Parathyroid adenoma (tissue), 2 donors: ENCODE results near the gene SLC1A2.

ENCODE experiments used
- H2AFZ ChIP-seq: fragments of 300-600 bp; sonication (generic); one replicate; pipeline ENCODE4 v1.7.0; 2017; ENCODE audit warnings: antibody characterized with exemption, mild to moderate bottlenecking
- H3K27ac ChIP-seq: fragments of 300-600 bp; sonication (generic); one replicate; pipeline ENCODE4 v1.7.0; 2017
- H3K27me3 ChIP-seq: fragments of 300-600 bp; sonication (generic); one replicate; pipeline ENCODE4 v1.7.0; 2017; ENCODE audit warnings: low read length; ENCODE audit not compliant: control insufficient read depth, insufficient read depth
- H3K36me3 ChIP-seq: fragments of 300-600 bp; sonication (generic); one replicate; pipeline ENCODE4 v1.7.0; 2017; ENCODE audit warnings: low read length; ENCODE audit not compliant: control insufficient read depth, insufficient read depth
- H3K4me1 ChIP-seq: fragments of 300-600 bp; sonication (generic); one replicate; pipeline ENCODE4 v1.7.0; 2017; ENCODE audit warnings: control low read depth
- H3K4me2 ChIP-seq: fragments of 300-600 bp; sonication (generic); one replicate; pipeline ENCODE4 v1.7.0; 2017; ENCODE audit warnings: low read length
- H3K4me3 ChIP-seq: fragments of 300-600 bp; sonication (generic); one replicate; pipeline ENCODE4 v1.7.0; 2017; ENCODE audit warnings: low read depth, low read length
- H3K79me2 ChIP-seq: fragments of 300-600 bp; sonication (generic); one replicate; pipeline ENCODE4 v1.7.0; 2017; ENCODE audit warnings: control low read depth
- H3K9ac ChIP-seq: fragments of 300-600 bp; sonication (generic); one replicate; pipeline ENCODE4 v1.7.0; 2017; ENCODE audit warnings: mild to moderate bottlenecking
- H3K9me3 ChIP-seq: fragments of 300-600 bp; sonication (generic); one replicate; pipeline ENCODE4 v1.7.0; 2017; ENCODE audit warnings: low read length; ENCODE audit not compliant: control insufficient read depth
- TF ChIP-seq, protein P1 (sequence below): fragments of 300-600 bp; sonication (generic); IDR thresholded peaks from one replicate; pipeline ENCODE4 v1.7.0; 2017; ENCODE audit warnings: antibody characterized with exemption, mild to moderate bottlenecking
- donor health status: primary hyperparathyroidism.

The SLC1A2 gene

DNA sequence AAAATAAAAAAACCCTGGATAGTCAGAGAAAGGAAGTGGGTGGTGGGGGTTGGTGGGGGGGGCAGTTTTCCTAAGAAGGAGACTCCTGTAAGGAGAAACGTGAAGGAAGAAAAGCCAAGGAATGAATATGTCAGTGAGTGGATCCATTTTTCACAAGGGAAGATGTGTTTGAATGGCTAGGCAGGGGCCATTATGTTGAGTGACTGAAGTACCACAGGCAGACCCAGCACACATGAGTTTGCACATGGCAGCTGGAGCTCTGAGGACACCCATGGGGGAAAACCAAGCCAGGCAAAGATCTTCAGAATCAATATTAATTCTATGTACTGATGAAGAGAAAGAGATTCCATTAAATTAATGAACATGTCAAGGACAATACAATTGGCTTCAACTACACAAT lies 212.7 kb downstream of the SLC1A2 start:
- no peak overlapping the region for H3K27ac ChIP-seq
- no peaks in the 10 kb centered on the region for H3K4me1 ChIP-seq
- no peak overlapping the region for H3K9ac ChIP-seq
- H3K27me3 ChIP-seq: no peaks in the 10 kb centered on the region
- TF ChIP-seq, protein P1, sequence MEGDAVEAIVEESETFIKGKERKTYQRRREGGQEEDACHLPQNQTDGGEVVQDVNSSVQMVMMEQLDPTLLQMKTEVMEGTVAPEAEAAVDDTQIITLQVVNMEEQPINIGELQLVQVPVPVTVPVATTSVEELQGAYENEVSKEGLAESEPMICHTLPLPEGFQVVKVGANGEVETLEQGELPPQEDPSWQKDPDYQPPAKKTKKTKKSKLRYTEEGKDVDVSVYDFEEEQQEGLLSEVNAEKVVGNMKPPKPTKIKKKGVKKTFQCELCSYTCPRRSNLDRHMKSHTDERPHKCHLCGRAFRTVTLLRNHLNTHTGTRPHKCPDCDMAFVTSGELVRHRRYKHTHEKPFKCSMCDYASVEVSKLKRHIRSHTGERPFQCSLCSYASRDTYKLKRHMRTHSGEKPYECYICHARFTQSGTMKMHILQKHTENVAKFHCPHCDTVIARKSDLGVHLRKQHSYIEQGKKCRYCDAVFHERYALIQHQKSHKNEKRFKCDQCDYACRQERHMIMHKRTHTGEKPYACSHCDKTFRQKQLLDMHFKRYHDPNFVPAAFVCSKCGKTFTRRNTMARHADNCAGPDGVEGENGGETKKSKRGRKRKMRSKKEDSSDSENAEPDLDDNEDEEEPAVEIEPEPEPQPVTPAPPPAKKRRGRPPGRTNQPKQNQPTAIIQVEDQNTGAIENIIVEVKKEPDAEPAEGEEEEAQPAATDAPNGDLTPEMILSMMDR: no peak
- H3K79me2 ChIP-seq: no peaks in the 10 kb centered on the region
- H3K9me3 ChIP-seq: no peaks in the 10 kb centered on the region
- H3K4me2 ChIP-seq: no peak overlapping the region
- H2AFZ ChIP-seq: no peak overlapping the region
- no peaks in the 10 kb centered on the region for H3K36me3 ChIP-seq
- no peak overlapping the region for H3K4me3 ChIP-seq

DNA sequence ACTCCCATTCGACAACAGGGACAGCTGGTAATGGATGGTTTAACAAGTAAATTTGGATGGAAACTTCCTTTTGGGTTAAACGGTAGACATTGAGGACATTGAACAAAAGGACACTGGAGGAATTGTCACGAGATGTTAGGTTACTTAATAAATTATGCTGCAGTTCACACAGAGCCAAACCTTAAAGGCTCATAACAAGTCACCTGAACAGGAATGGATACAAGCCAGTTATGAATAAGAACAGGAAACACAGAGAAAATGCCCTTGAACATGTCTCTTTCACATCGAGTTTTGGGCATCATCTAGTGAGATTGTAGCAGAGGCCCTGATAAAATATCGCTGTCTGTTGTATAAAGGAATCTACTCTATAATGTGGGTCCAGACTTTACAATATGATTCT lies 214.7 kb downstream of the SLC1A2 start:
- Histone ChIP-seq H3K9me3 (no peaks in the 10 kb centered on the region), H3K27me3 (no peaks in the 10 kb centered on the region), H3K4me1 (no peaks in the 10 kb centered on the region), H3K4me3 (no peak overlapping the region), H3K27ac (no peak overlapping the region), H2AFZ (no peak overlapping the region), H3K79me2 (no peaks in the 10 kb centered on the region), H3K4me2 (no peak overlapping the region), H3K9ac (no peak overlapping the region), H3K36me3 (no peaks in the 10 kb centered on the region)
- TF ChIP-seq, protein P1: no peak
